ENCODE measurements around the gene WARS2. TPM values are rescaled to one million over a fixed set of nuclear protein-coding genes. Genes with fewer than 3 reads are reported as not detected.

Gene WARS2
- total RNA-seq, 4 donors from 2014 or later = 16.9 to 20.9 (median 18.9) TPM

- TF ChIP-seq CTCF (IDR thresholded peaks at IDR 0.05) = no peak
- ATAC-seq (ENCODE audit: low FRiP score) (no peak), DNase-seq (ENCODE audit: low spot score) (no peak)
Observed at GRCh38 chr1:118990513-118991152, 149.8 kb downstream of the WARS2 start.

GRCh38 chr1:118989878-118990378 is 150.5 kb downstream of the WARS2 start:
- no peak for TF ChIP-seq CTCF (IDR thresholded peaks at IDR 0.05)
- no peak for ATAC-seq (ENCODE audit: low FRiP score)
- no peak for DNase-seq (ENCODE audit: low spot score)

GRCh38 chr1:118989006-118989815 is 151.2 kb downstream of the WARS2 start:
- DNase-seq (ENCODE audit: low spot score) (no peak), ATAC-seq (ENCODE audit: low FRiP score) (no peak)
- TF ChIP-seq CTCF (IDR thresholded peaks at IDR 0.05) = no peak

GRCh38 chr1:118988186-118989005 is 152.1 kb downstream of the WARS2 start, which contains the start of gene TBX15:
Gene TBX15 (minus strand): TSS chr1:118988343. CDS start chr1:118987795, 548 bp downstream.
- no peak for TF ChIP-seq CTCF (IDR thresholded peaks at IDR 0.05)
- ATAC-seq (ENCODE audit: low FRiP score) = no peak
- DNase-seq (ENCODE audit: low spot score) = no peak

- DNase-seq (ENCODE audit: low spot score) (no peak), ATAC-seq (ENCODE audit: low FRiP score) (no peak)
- TF ChIP-seq CTCF (IDR thresholded peaks at IDR 0.05) = no peak
Observed at GRCh38 chr1:118987468-118988185, 152.8 kb downstream of the WARS2 start.
